ENCODE measurements around the gene NUDT22.
"Not testable (repeated sequence)": the region's sequence is repeated elsewhere in the genome, so short reads cannot be mapped to it uniquely, and the experiment has no call there.

NUDT22 gene

DNA sequence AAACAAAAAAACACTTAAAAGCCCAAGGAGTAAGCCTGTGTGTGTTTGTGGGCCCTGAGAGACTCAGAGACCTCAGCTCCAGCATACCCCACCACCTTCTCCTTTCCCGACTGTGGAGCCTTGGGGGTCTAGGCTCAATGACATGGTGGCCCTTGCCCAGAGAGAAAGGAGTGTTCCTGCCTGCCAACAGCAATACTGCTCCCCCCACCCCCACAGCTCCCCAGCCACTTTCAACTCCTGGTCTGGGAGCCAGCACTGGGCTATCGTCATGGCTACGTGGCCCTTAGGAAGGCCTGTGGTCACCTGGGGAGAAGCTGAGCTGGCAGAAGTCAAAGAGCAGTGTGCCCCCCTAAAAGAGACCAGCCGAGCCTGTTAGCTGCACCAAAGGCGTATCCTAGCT is 18.0 kb downstream of the NUDT22 start:
- H3K4me3 ChIP-seq (ENCODE audit: insufficient read depth, low read depth, low read length, poor library complexity, severe bottlenecking): no peak overlapping the region
- no peak for DNase-seq
- H3K36me3 ChIP-seq (ENCODE audit: control insufficient read depth, insufficient read depth, low read length): no peaks in the 10 kb centered on the region
- H3K4me1 ChIP-seq (ENCODE audit: control insufficient read depth, insufficient read depth, low read length, poor library complexity, severe bottlenecking): peaks cover 40% of the 10 kb centered on the region
- peak overlapping the region; percentile 19 for H3K27ac ChIP-seq (ENCODE audit: insufficient read depth, low read length, poor library complexity, severe bottlenecking)
- H3K9me3 ChIP-seq (ENCODE audit: control insufficient read depth, low read length): no peaks in the 10 kb centered on the region
- no peaks in the 10 kb centered on the region for H3K27me3 ChIP-seq (replicated peaks; ENCODE audit: control insufficient read depth, insufficient read depth, low read length, poor library complexity, severe bottlenecking)

DNA sequence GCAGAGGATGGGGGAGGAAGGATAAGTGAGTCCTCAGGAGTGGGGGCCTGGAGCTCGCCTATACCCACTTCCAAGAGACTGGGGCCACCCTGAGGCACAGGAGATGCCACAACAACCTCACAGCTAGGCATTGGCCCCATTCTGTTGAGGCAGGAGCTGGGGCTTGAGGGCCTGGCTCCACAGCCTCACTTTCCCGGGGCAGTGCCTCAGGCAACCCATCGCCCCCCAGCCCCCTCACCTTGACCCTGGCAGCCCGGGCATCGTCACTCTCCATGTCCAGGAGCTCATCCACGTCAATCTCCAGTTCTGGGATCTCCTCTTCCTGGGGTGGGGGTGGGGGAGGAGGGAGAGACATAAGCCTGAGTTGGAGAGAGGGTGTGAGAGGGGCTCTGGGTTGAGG is 18.9 kb downstream of the NUDT22 start:
- no peak for DNase-seq
- Histone ChIP-seq H3K27me3 (replicated peaks; ENCODE audit: control insufficient read depth, insufficient read depth, low read length, poor library complexity, severe bottlenecking) (no peaks in the 10 kb centered on the region), H3K4me3 (ENCODE audit: insufficient read depth, low read depth, low read length, poor library complexity, severe bottlenecking) (peak overlapping the region; percentile 20), H3K4me1 (ENCODE audit: control insufficient read depth, insufficient read depth, low read length, poor library complexity, severe bottlenecking) (peaks cover 38% of the 10 kb centered on the region), H3K9me3 (ENCODE audit: control insufficient read depth, low read length) (no peaks in the 10 kb centered on the region), H3K36me3 (ENCODE audit: control insufficient read depth, insufficient read depth, low read length) (no peaks in the 10 kb centered on the region), H3K27ac (ENCODE audit: insufficient read depth, low read length, poor library complexity, severe bottlenecking) (peak overlapping the region; percentile 66)

DNA sequence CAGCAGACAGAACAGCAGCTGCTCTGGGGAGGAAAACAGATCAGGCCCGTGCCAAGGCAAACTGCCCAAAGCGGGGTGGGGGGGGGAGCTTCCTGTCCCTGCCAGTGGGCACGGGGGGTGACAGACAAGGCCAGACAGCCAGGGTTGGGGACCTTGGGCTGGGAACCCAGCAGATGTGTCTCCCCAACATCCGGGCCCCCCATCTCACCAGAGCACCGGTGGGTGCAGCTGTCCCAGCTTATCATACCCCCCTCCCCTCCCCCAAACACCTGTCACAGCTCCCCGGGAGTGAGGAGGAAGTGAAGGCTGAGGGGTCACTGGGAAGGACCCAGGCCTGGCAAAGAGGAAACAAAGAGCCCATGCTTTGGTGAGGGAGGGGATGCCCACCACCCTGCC is 19.3 kb downstream of the NUDT22 start:
- H3K4me3 ChIP-seq (ENCODE audit: insufficient read depth, low read depth, low read length, poor library complexity, severe bottlenecking): peak overlapping the region; percentile 20
- DNase-seq: peak; percentile 24 to 50 (median 36)
- H3K27ac ChIP-seq (ENCODE audit: insufficient read depth, low read length, poor library complexity, severe bottlenecking): peak overlapping the region; percentile 66
- H3K9me3 ChIP-seq (ENCODE audit: control insufficient read depth, low read length): no peaks in the 10 kb centered on the region
- no peaks in the 10 kb centered on the region for H3K27me3 ChIP-seq (replicated peaks; ENCODE audit: control insufficient read depth, insufficient read depth, low read length, poor library complexity, severe bottlenecking)
- H3K36me3 ChIP-seq (ENCODE audit: control insufficient read depth, insufficient read depth, low read length): no peaks in the 10 kb centered on the region
- peaks cover 38% of the 10 kb centered on the region for H3K4me1 ChIP-seq (ENCODE audit: control insufficient read depth, insufficient read depth, low read length, poor library complexity, severe bottlenecking)

GRCh38 chr11:64245797-64246620 is 19.9 kb downstream of the NUDT22 start:
- no peaks in the 10 kb centered on the region for H3K36me3 ChIP-seq (ENCODE audit: control insufficient read depth, insufficient read depth, low read length)

DNA sequence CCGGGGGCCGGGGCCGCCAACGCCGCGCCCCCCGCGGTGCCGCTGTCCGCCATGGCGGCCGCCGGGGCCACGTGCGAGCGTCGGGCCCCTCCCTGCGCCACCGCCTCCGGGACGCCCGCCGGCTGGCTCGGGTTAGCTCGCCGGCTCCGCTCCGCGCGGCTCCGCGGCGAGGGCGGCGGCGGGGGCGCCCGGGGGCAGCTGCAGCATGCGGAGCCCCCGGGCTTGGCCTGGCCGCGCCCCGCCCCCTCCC is 20.5 kb downstream of the NUDT22 start:
- H3K27me3 ChIP-seq (replicated peaks; ENCODE audit: control insufficient read depth, insufficient read depth, low read length, poor library complexity, severe bottlenecking); H3K36me3 ChIP-seq (ENCODE audit: control insufficient read depth, insufficient read depth, low read length): not testable (repeated sequence)

More at GRCh38 chr11:64245797-64246620, 19.9 kb downstream of the NUDT22 start:
- peak overlapping the region; percentile 63 for H3K4me3 ChIP-seq (ENCODE audit: insufficient read depth, low read depth, low read length, poor library complexity, severe bottlenecking)
- no peaks in the 10 kb centered on the region for H3K27me3 ChIP-seq (replicated peaks; ENCODE audit: control insufficient read depth, insufficient read depth, low read length, poor library complexity, severe bottlenecking)
- peak; percentile 35 to 71 (median 64) for DNase-seq
- peaks cover 41% of the 10 kb centered on the region for H3K4me1 ChIP-seq (ENCODE audit: control insufficient read depth, insufficient read depth, low read length, poor library complexity, severe bottlenecking)
- no peaks in the 10 kb centered on the region for H3K9me3 ChIP-seq (ENCODE audit: control insufficient read depth, low read length)
- peak overlapping the region; percentile 66 for H3K27ac ChIP-seq (ENCODE audit: insufficient read depth, low read length, poor library complexity, severe bottlenecking)

GRCh38 chr11:64246871-64247728 is 21.0 kb downstream of the NUDT22 start, which contains the start of gene PPP1R14B:
TSS of gene PPP1R14B (minus strand) at chr11:64246943. CDS start at chr11:64246673, 270 bp downstream.
- H3K4me3 ChIP-seq (ENCODE audit: insufficient read depth, low read depth, low read length, poor library complexity, severe bottlenecking): peak within 1 kb of the TSS; percentile 78
- peak; percentile 61 to 69 (median 63) for DNase-seq
- H3K4me1 ChIP-seq (ENCODE audit: control insufficient read depth, insufficient read depth, low read length, poor library complexity, severe bottlenecking): peaks cover 44% of the 10 kb centered on the region
- no peaks in the 10 kb centered on the region for H3K27me3 ChIP-seq (replicated peaks; ENCODE audit: control insufficient read depth, insufficient read depth, low read length, poor library complexity, severe bottlenecking)
- peak within 1 kb of the TSS; percentile 66 for H3K27ac ChIP-seq (ENCODE audit: insufficient read depth, low read length, poor library complexity, severe bottlenecking)
- H3K36me3 ChIP-seq (ENCODE audit: control insufficient read depth, insufficient read depth, low read length): no peaks in the 10 kb centered on the region
- H3K9me3 ChIP-seq (ENCODE audit: control insufficient read depth, low read length): no peaks in the 10 kb centered on the region

More for the DNA sequence above, 20.5 kb downstream of the NUDT22 start:
- peak overlapping the region; percentile 78 for H3K4me3 ChIP-seq (ENCODE audit: insufficient read depth, low read depth, low read length, poor library complexity, severe bottlenecking)
- not testable (repeated sequence) for H3K9me3 ChIP-seq (ENCODE audit: control insufficient read depth, low read length); H3K27ac ChIP-seq (ENCODE audit: insufficient read depth, low read length, poor library complexity, severe bottlenecking); DNase-seq
- H3K4me1 ChIP-seq (ENCODE audit: control insufficient read depth, insufficient read depth, low read length, poor library complexity, severe bottlenecking): peaks cover 42% of the 10 kb centered on the region

- Histone ChIP-seq H3K9me3 (ENCODE audit: control insufficient read depth, low read length) (no peaks in the 10 kb centered on the region), H3K27me3 (replicated peaks; ENCODE audit: control insufficient read depth, insufficient read depth, low read length, poor library complexity, severe bottlenecking) (no peaks in the 10 kb centered on the region), H3K36me3 (ENCODE audit: control insufficient read depth, insufficient read depth, low read length) (no peaks in the 10 kb centered on the region), H3K4me3 (ENCODE audit: insufficient read depth, low read depth, low read length, poor library complexity, severe bottlenecking) (peak overlapping the region; percentile 78), H3K27ac (ENCODE audit: insufficient read depth, low read length, poor library complexity, severe bottlenecking) (no peak overlapping the region), H3K4me1 (ENCODE audit: control insufficient read depth, insufficient read depth, low read length, poor library complexity, severe bottlenecking) (peaks cover 46% of the 10 kb centered on the region)
- DNase-seq: no peak
Observed at GRCh38 chr11:64247729-64248531, 21.9 kb downstream of the NUDT22 start.

DNA sequence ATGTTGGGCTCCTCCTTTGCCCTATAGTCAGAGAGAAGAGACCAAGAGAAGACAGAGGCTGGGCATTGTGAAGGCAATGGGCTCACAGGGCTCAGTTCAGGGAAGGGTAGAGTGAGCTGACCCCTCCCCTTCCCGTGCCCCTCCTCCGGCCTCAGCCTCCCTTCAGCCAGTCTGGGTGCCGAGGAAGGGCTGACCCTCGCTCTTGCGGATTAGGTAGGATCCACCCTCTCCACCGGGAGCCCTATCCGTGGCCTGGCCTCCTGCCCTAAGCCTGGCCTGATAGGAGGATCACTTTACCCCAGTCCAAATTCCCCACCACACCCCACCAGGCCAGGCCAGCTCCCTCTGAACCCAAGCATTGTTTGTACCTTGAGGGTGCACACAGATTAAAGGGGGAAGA is 22.5 kb downstream of the NUDT22 start:
- Histone ChIP-seq H3K27me3 (replicated peaks; ENCODE audit: control insufficient read depth, insufficient read depth, low read length, poor library complexity, severe bottlenecking) (no peaks in the 10 kb centered on the region), H3K36me3 (ENCODE audit: control insufficient read depth, insufficient read depth, low read length) (no peaks in the 10 kb centered on the region), H3K9me3 (ENCODE audit: control insufficient read depth, low read length) (no peaks in the 10 kb centered on the region), H3K4me1 (ENCODE audit: control insufficient read depth, insufficient read depth, low read length, poor library complexity, severe bottlenecking) (peaks cover 46% of the 10 kb centered on the region), H3K27ac (ENCODE audit: insufficient read depth, low read length, poor library complexity, severe bottlenecking) (no peak overlapping the region), H3K4me3 (ENCODE audit: insufficient read depth, low read depth, low read length, poor library complexity, severe bottlenecking) (no peak overlapping the region)
- no peak for DNase-seq

- H3K4me1 ChIP-seq (ENCODE audit: control insufficient read depth, insufficient read depth, low read length, poor library complexity, severe bottlenecking): peaks cover 46% of the 10 kb centered on the region
Observed at GRCh38 chr11:64249038-64249437, 23.0 kb downstream of the NUDT22 start.

More at GRCh38 chr11:64249038-64249437, 23.0 kb downstream of the NUDT22 start:
- Histone ChIP-seq H3K27me3 (replicated peaks; ENCODE audit: control insufficient read depth, insufficient read depth, low read length, poor library complexity, severe bottlenecking) (no peaks in the 10 kb centered on the region), H3K27ac (ENCODE audit: insufficient read depth, low read length, poor library complexity, severe bottlenecking) (no peak overlapping the region), H3K36me3 (ENCODE audit: control insufficient read depth, insufficient read depth, low read length) (no peaks in the 10 kb centered on the region), H3K9me3 (ENCODE audit: control insufficient read depth, low read length) (no peaks in the 10 kb centered on the region), H3K4me3 (ENCODE audit: insufficient read depth, low read depth, low read length, poor library complexity, severe bottlenecking) (no peak overlapping the region)
- no peak for DNase-seq

Data from effector memory CD4-positive, alpha-beta T cell (primary cell).